Stimulated activated CD4-positive, alpha-beta T cell treated with anti-CD3 and anti-CD28 coated beads, TNF-alpha, amount 100 ng/mL, for 1 hour (primary cell): ENCODE results near the gene CYLD.

Experiments
- DNase-seq, 3 donors: peaks; one replicate each; pipeline ENCODE4 v3.0.0-alpha.2; 2020; ENCODE audit warnings: low read depth in 3 of 3, low spot score in 1 of 3

Gene CYLD

GRCh38 chr16:50778284-50779163, 36.6 kb downstream of the CYLD start:
- DNase-seq: no peak

GRCh38 chr16:50781043-50781442, 39.2 kb downstream of the CYLD start:
- no peak for DNase-seq

- DNase-seq: no peak
Observed at GRCh38 chr16:50781518-50781917, 39.6 kb downstream of the CYLD start.

- no peak for DNase-seq
Observed at GRCh38 chr16:50789757-50790156, 47.9 kb downstream of the CYLD start.

- DNase-seq: no peak
Observed at GRCh38 chr16:50791522-50791921, 49.6 kb downstream of the CYLD start.

- no peak for DNase-seq
Observed at GRCh38 chr16:50796829-50797228, 54.9 kb downstream of the CYLD start.

- no peak for DNase-seq
Observed at GRCh38 chr16:50797456-50797855, 55.6 kb downstream of the CYLD start.

GRCh38 chr16:50800074-50800473, 58.2 kb downstream of the CYLD start:
- no peak for DNase-seq

GRCh38 chr16:50801036-50801435, 59.1 kb downstream of the CYLD start:
- DNase-seq: no peak

- DNase-seq: no peak
Observed at GRCh38 chr16:50802000-50802399, 60.1 kb downstream of the CYLD start.

- no peak for DNase-seq
Observed at GRCh38 chr16:50802961-50803360, 61.1 kb downstream of the CYLD start.

GRCh38 chr16:50804290-50804907, 62.5 kb downstream of the CYLD start:
- DNase-seq: no peak

GRCh38 chr16:50806099-50807062, 64.5 kb downstream of the CYLD start:
- DNase-seq: peak; percentile 70 to 74 (median 73)

- DNase-seq: no peak
Observed at GRCh38 chr16:50808929-50809538, 67.1 kb downstream of the CYLD start.

GRCh38 chr16:50809561-50809960, 67.7 kb downstream of the CYLD start:
- no peak for DNase-seq

- no peak for DNase-seq
Observed at GRCh38 chr16:50810241-50810965, 68.5 kb downstream of the CYLD start.

GRCh38 chr16:50812046-50812445, 70.2 kb downstream of the CYLD start:
- no peak for DNase-seq

GRCh38 chr16:50812876-50813466, 71.1 kb downstream of the CYLD start:
- no peak for DNase-seq

GRCh38 chr16:50814052-50814451, 72.2 kb downstream of the CYLD start:
- no peak for DNase-seq

- no peak for DNase-seq
Observed at GRCh38 chr16:50814541-50814940, 72.7 kb downstream of the CYLD start.
